Myocyte (in vitro differentiated cells): ENCODE data around the gene LHX4. TPM values are rescaled to one million over a fixed set of nuclear protein-coding genes. Genes with fewer than 3 reads are reported as not detected.

Source experiments
- DNase-seq: peaks from one replicate; pipeline ENCODE4 v3.0.0-alpha.2; 2012; ENCODE audit warnings: low read depth
- total RNA-seq: library from RNA; depleted of rRNA; stranded (reverse); fragments of >200 nt; gene quantifications from 2 replicates; pipeline ENCODE4 v1.2.3, GENCODE V29; 2014

Gene LHX4
- total RNA-seq, 1 donor from 2014 or later: 0.40 TPM

DNA sequence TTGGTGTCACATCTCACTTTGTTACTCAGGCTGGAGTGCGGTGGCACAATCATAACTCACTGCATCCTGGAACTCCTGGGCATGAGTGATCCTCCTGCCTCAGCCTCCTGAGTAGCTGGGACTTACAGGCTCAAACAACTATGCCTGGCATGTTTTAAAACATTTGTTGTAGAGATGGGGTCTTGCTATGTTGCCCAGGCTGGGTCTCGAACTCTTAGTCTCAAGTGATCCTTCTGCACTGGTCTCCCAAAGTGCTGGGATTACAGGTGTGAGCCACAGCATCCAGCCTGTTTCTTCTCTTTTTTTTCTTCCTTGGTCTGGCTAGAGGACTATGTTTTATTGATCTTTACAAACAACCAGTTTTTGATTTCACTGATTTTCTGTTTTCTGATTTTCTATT lies 64.6 kb downstream of the LHX4 start:
- DNase-seq: no peak

DNA sequence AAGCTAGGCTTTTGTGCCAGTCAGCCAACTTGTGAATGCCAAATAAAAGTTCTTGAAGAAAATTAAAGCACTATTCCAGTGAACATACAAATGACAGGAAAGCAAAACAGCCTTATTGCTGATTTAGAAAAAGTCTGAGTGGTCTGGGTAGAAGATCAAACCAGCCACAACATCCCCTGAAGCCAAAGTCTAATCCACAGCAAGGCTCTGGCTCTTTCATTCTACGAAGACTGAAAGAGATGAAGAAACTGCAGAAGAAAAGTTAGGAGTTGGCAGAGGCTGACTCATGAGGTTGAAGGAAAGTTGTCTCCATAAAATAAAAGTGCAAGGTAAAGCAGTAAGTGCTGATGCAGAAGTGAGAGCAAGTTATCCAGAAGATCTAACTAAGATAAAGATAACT lies 65.9 kb downstream of the LHX4 start:
- no peak for DNase-seq

GRCh38 chr1:180299479-180300221 lies 69.6 kb downstream of the LHX4 start:
- DNase-seq: no peak

- DNase-seq: no peak
Measured at GRCh38 chr1:180301135-180301742, 71.2 kb downstream of the LHX4 start.

DNA sequence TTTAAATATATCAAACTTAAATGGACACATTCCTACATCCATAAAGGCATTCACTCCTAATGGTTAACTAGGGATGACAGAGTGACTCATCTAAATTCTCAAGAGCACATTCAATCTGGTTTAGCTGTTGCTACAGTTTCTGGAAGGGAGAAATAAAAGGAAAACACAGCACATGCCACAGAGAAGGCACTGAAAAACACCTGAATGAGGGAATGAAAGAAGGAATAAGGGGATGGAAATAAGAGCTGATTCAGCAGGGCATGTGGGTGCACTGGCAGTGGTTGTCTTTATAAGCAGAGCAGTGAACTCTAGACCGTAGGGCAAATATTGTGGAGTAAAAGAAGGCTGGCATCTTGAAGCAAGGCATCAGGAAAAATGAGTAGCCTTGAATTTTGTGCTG lies 79.3 kb downstream of the LHX4 start:
- DNase-seq: peak; percentile 46

GRCh38 chr1:180310095-180310494 lies 80.0 kb downstream of the LHX4 start:
- DNase-seq: peak; percentile 15

GRCh38 chr1:180311011-180311730 lies 81.1 kb downstream of the LHX4 start:
- no peak for DNase-seq

- DNase-seq: no peak
Measured at GRCh38 chr1:180312926-180313325, 82.9 kb downstream of the LHX4 start.

- DNase-seq: no peak
Measured at GRCh38 chr1:180327089-180327488, 97.0 kb downstream of the LHX4 start.

Other genes with a start within 250 kb of the LHX4 start
- 46.5 and 68.2 TPM in 2 replicates for gene QSOX1, start 75.4 kb upstream of the LHX4 start, total RNA-seq